GM12878 (cell line): ENCODE measurements around the gene MAP3K4. TPM values are rescaled to one million over a fixed set of nuclear protein-coding genes. Genes with fewer than 3 reads are reported as not detected.

Experiments
- ATAC-seq: fragments of 200-7000 bp; cut with Tn5 transposase; 3 replicates; pipeline ENCODE4 v1.9.1; 2020; ENCODE audit warnings: mild to moderate bottlenecking, moderate library complexity
- BruUV-seq: library from RNA; stranded (reverse); fragments of 400-500 nt; replicated peaks from 2 replicates; lab custom pipeline; 2021; lab: Mats Ljungman, UMichigan
- CTCF ChIA-PET: fragments of 300-600 bp; sonication (Branson Sonifier 250); formaldehyde crosslinking; extraction: SDS; loops from one replicate; lab custom pipeline; 2021; ENCODE audit warnings: inconsistent platforms; lab: Yijun Ruan, JAX
- POLR2A ChIA-PET: fragments of 350-600 bp; formaldehyde crosslinking; extraction: SDS; loops from one replicate; lab custom pipeline; 2021; ENCODE audit warnings: inconsistent platforms; lab: Charles Lee
- RAD21 ChIA-PET: fragments of 300-600 bp; sonication (Branson Sonifier 250); formaldehyde crosslinking; loops from one replicate; lab custom pipeline; 2023; ENCODE audit warnings: antibody characterized with exemption; ENCODE audit not compliant: unreplicated experiment; lab: Charles Lee
- SMC1A ChIA-PET: fragments of 300-600 bp; sonication (Branson Sonifier 250); formaldehyde crosslinking; loops from one replicate; lab custom pipeline; 2023; ENCODE audit not compliant: unreplicated experiment, uncharacterized antibody; lab: Charles Lee
- DNase-seq: peaks from one replicate; pipeline ENCODE4 v3.0.0-alpha.2; 2011; ENCODE audit warnings: low read depth, low spot score
- FAIRE-seq: peaks from 3 replicates; lab custom pipeline; 2011; peaks lifted over from hg19 to GRCh38; lab: Jason Lieb, UNC
- H2AFZ ChIP-seq: 2 replicates; pipeline ENCODE4 v1.6.0; 2011; ENCODE audit warnings: low read depth, low read length, control low read depth; ENCODE audit not compliant: control insufficient read depth
- H3K27ac ChIP-seq: 2 replicates; pipeline ENCODE4 v1.5.1; 2011; ENCODE audit warnings: control low read depth; ENCODE audit not compliant: control insufficient read depth, insufficient read depth
- H3K27me3 ChIP-seq, 2 experiments: replicated peaks in 1 of 2; 2 replicates each; pipeline versions ENCODE4 v1.6.0 to v1.6.1; 2011; ENCODE audit warnings: low read length in 1 of 2; ENCODE audit not compliant: control insufficient read depth in 2 of 2, insufficient read depth in 2 of 2
- H3K36me3 ChIP-seq, 2 experiments: 2 replicates each; pipeline ENCODE4 v1.5.1; 2011; ENCODE audit warnings: low read length in 1 of 2; ENCODE audit not compliant: control insufficient read depth in 2 of 2, insufficient read depth in 2 of 2
- H3K4me1 ChIP-seq: 2 replicates; pipeline ENCODE4 v1.6.1; 2011; ENCODE audit warnings: mild to moderate bottlenecking, low read length, moderate library complexity, mixed read lengths; ENCODE audit not compliant: control insufficient read depth, insufficient read depth
- H3K4me2 ChIP-seq: 2 replicates; pipeline ENCODE4 v1.6.0; 2011; ENCODE audit warnings: control low read depth; ENCODE audit not compliant: control insufficient read depth, insufficient read depth
- H3K4me3 ChIP-seq: fragments of 200-600 bp; sonication (generic); 2 replicates; pipeline ENCODE4 v1.5.1; 2016
- H3K79me2 ChIP-seq: 2 replicates; pipeline ENCODE4 v1.6.0; 2011; ENCODE audit warnings: low read length; ENCODE audit not compliant: control insufficient read depth, insufficient read depth
- H3K9ac ChIP-seq: 2 replicates; pipeline ENCODE4 v1.8.0; 2011; ENCODE audit warnings: low read length, control low read depth, mixed read lengths; ENCODE audit not compliant: control insufficient read depth, insufficient read depth
- H3K9me3 ChIP-seq: replicated peaks from 3 replicates; pipeline ENCODE4 v1.5.1; 2011; ENCODE audit warnings: mild to moderate bottlenecking, low read length; ENCODE audit not compliant: control insufficient read depth, insufficient read depth
- H4K20me1 ChIP-seq: 2 replicates; pipeline ENCODE4 v1.6.0; 2011; ENCODE audit not compliant: control insufficient read depth, insufficient read depth
- E2F4 ChIP-seq: IDR thresholded peaks from 2 replicates; pipeline ENCODE4 v1.6.1; 2012; ENCODE audit warnings: low read depth, low read length, improper control_type of control experiment
- NR2C2 ChIP-seq: IDR thresholded peaks from 2 replicates; pipeline ENCODE4 v1.6.1; 2011; ENCODE audit warnings: borderline replicate concordance, low read depth; ENCODE audit not compliant: control insufficient read depth, insufficient read length
- RAD51 ChIP-seq: fragments of 450-650 bp; IDR thresholded peaks from 2 replicates; pipeline ENCODE4 v1.6.1; 2016; ENCODE audit warnings: moderate library complexity, mild to moderate bottlenecking, inconsistent platforms
- RCOR1 ChIP-seq: conservative IDR thresholded peaks from 2 replicates; pipeline ENCODE4 v1.6.1; 2012; ENCODE audit warnings: low read depth, low read length, improper control_type of control experiment
- WGBS: methylation state at CpG from one replicate; pipeline ENCODE4 v1.1.6; 2016; ENCODE audit warnings: low lambda C conversion rate; ENCODE audit not compliant: insufficient replicate concordance, insufficient coverage; ENCODE audit errors: missing lambda C conversion rate; 5-methylcytosine and 5-hydroxymethylcytosine counted together
- in situ Hi-C: fragments of 300-500 bp; cut with MboI; formaldehyde crosslinking; loops from 9 replicates; pipeline ENCODE4 v1.14.3; 2018; ENCODE audit warnings: mixed read lengths
- intact Hi-C: fragments of 100-400 bp; cut with micrococcal nuclease; formaldehyde crosslinking; loops from one replicate; pipeline ENCODE4 v1.14.2; 2022; ENCODE audit not compliant: unreplicated experiment
- polyA plus RNA-seq, 11 experiments: library from polyadenylated mRNA; depleted of rRNA in 4 of 11; unstranded in 6 of 11; stranded (reverse) in 5 of 11; fragments of >200 nt; fragmentation: Nextera tagmentation in 4 of 11; fragmentation: Illumina TruSeq in 1 of 11; extraction: Ambion mirVana in 4 of 11; extraction: Trizol in 1 of 11; gene quantifications; 1 replicate in 1 of 11; 2 replicates in 10 of 11; pipeline versions ENCODE4 v1.2.1 to v1.2.3, GENCODE V29; 2011 to 2016; ENCODE audit warnings: inconsistent platforms in 2 of 11, missing spikeins in 2 of 11, low read depth in 1 of 11
- total RNA-seq, 4 experiments: library from RNA; depleted of rRNA in 3 of 4; stranded (reverse); fragments of >200 nt in 3 of 4; fragmentation: Illumina TruSeq in 1 of 4; extraction: Trizol in 1 of 4; gene quantifications; 2 replicates each; pipeline versions ENCODE4 v1.2.1 to v1.2.3, GENCODE V29; 2013 to 2021
- TF ChIP-seq, protein P1 (sequence below): IDR thresholded peaks from 2 replicates; pipeline ENCODE4 v1.6.1; 2012; ENCODE audit warnings: low read length, inconsistent platforms
- TF ChIP-seq, protein P2 (sequence below): IDR thresholded peaks from 2 replicates; pipeline ENCODE4 v1.6.1; 2012; ENCODE audit warnings: mild to moderate bottlenecking, low read depth, low read length

Gene MAP3K4
- total and polyA plus RNA-seq, 10 of the 15 experiments (the other 5 are each of a cell fraction or from before 2014, with no cell fraction given), result 14.0 to 44.5 (median 23.1) TPM

DNA sequence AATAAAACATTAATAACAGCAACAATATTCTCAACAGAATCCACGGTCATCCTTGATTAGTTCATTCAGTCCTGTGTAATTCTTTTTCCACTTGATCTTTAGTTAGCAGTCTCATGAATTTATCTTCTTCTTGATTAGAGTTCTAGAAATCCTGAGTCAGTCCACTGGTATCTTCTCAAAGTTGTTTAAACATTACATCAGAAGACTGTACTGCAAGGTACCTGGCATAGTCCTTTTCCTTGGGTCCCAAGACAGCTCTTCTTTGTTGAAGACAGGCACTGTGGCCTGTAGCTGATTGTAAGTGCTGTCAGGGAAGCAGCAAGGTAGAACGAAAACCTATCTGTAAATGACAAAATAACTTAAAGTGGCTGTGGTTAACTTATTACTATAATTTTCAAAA, 11.8 kb downstream of the MAP3K4 start:
- TF ChIP-seq, protein P1, sequence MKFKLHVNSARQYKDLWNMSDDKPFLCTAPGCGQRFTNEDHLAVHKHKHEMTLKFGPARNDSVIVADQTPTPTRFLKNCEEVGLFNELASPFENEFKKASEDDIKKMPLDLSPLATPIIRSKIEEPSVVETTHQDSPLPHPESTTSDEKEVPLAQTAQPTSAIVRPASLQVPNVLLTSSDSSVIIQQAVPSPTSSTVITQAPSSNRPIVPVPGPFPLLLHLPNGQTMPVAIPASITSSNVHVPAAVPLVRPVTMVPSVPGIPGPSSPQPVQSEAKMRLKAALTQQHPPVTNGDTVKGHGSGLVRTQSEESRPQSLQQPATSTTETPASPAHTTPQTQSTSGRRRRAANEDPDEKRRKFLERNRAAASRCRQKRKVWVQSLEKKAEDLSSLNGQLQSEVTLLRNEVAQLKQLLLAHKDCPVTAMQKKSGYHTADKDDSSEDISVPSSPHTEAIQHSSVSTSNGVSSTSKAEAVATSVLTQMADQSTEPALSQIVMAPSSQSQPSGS, result no peak
- TF ChIP-seq RAD51, result no peak
- TF ChIP-seq NR2C2, result no peak
- no peak for TF ChIP-seq RCOR1
- no peak for TF ChIP-seq E2F4
- TF ChIP-seq, protein P2, sequence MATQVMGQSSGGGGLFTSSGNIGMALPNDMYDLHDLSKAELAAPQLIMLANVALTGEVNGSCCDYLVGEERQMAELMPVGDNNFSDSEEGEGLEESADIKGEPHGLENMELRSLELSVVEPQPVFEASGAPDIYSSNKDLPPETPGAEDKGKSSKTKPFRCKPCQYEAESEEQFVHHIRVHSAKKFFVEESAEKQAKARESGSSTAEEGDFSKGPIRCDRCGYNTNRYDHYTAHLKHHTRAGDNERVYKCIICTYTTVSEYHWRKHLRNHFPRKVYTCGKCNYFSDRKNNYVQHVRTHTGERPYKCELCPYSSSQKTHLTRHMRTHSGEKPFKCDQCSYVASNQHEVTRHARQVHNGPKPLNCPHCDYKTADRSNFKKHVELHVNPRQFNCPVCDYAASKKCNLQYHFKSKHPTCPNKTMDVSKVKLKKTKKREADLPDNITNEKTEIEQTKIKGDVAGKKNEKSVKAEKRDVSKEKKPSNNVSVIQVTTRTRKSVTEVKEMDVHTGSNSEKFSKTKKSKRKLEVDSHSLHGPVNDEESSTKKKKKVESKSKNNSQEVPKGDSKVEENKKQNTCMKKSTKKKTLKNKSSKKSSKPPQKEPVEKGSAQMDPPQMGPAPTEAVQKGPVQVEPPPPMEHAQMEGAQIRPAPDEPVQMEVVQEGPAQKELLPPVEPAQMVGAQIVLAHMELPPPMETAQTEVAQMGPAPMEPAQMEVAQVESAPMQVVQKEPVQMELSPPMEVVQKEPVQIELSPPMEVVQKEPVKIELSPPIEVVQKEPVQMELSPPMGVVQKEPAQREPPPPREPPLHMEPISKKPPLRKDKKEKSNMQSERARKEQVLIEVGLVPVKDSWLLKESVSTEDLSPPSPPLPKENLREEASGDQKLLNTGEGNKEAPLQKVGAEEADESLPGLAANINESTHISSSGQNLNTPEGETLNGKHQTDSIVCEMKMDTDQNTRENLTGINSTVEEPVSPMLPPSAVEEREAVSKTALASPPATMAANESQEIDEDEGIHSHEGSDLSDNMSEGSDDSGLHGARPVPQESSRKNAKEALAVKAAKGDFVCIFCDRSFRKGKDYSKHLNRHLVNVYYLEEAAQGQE, result no peak
- Histone ChIP-seq H3K36me3 (no peaks in the 10 kb centered on the region; a peak in 1 of 4 replicates), H3K27ac (no peak overlapping the region), H3K4me1 (no peaks in the 10 kb centered on the region), H3K9me3 (no peaks in the 10 kb centered on the region; the same call in 2 of the 3 replicates), H2AFZ (no peak overlapping the region), H3K79me2 (peaks cover 46% of the 10 kb centered on the region), H3K4me2 (no peak overlapping the region), H3K9ac (no peak overlapping the region), H4K20me1 (no peaks in the 10 kb centered on the region), H3K4me3 (no peak overlapping the region), H3K27me3 (no peaks in the 10 kb centered on the region)
- intact Hi-C loops, result no loop called here
- ChIA-PET CTCF (interaction anchor here (0.6 to 3.3 kb wide), 3 partner anchors 11 to 368 kb away, joined by 3 to 17 read pairs (median 3); partner anchors contain the start of gene MAP3K4), POLR2A (no interaction called here), RAD21 (interaction anchor here (1.1 kb wide), 1 partner anchor 26 kb away, joined by 3 read pairs; no protein-coding TSS in a partner anchor), SMC1A (interaction anchor here (1.5 to 2.5 kb wide), 3 partner anchors 9 to 47 kb away, joined by 3 to 9 read pairs (median 4); no protein-coding TSS in a partner anchor)
- BruUV-seq, result no TSS peak
- no peak for DNase-seq
- in situ Hi-C loops, result no loop called here
- WGBS, result 94% methylated on average over 2 of the region's 2 CpGs
- no peak for FAIRE-seq
- no peak for ATAC-seq
